Measurements from ENCODE around the gene NAT9.

DNA sequence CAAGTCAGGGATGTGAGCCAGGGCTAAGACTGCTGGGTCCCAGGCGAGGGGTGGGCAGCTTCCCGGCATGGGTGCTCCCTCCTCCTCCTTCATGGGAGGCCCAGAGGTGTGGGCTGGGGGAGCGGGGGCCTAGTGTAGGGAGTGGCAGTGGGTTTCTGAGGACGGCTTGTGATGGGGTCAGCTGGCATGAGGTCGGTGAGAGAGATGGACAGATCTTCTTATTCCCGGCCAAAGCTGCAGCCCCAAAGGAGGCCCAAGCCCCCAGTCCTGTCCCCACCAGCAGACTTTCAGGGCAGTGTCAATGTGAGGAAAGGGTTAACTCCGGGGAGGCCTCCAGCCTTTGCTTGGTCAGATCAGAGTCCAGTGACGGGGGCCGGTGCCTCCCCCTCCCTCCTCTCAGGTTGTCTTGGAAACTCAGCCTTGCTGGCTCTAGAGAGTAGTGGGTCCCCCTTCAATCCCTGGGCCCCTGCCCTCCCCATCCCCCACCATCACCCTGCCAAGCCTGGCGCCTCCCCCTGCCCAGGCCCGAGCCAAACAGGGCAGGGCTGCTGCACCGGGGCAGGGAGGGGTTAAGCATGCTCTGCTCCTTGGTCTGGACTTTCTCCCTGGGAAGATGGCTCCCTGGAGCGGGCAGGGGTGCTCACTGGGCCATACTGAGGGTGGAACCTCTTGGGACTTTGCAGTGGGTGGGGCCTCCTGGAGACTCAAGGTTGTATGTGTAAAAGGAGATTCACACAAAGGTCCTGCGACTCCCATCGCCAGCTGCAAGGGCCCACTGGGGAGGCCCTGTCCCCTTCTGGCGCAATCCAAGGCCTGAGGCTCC, 12.4 kb downstream of the NAT9 start:
- no peak for TF ChIP-seq CTCF (conservative IDR thresholded peaks at IDR 0.05 in 1 of 2, IDR thresholded peaks at IDR 0.05 in 1 of 2; ENCODE audit: low read depth in 1 of 2, low read length in 2 of 2)
- TF ChIP-seq EZH2 (IDR thresholded peaks at IDR 0.05; ENCODE audit: low read length, missing control alignments), result no peak
